Measurements from ENCODE around the gene APH1A. TPM values are rescaled to one million over a fixed set of nuclear protein-coding genes. Genes with fewer than 3 reads are reported as not detected.

The APH1A gene
- total RNA-seq, 6 experiments from 2014 or later: 61.2 to 92.0 (median 81.1) TPM

- no peaks in the 10 kb centered on the region for H3K27me3 ChIP-seq
- H3K4me1 ChIP-seq: peaks cover 0 to 41% (median 13%) of the 10 kb centered on the region in 4 donors
- peak overlapping the region in 2 of 3 donors; percentile 58 to 85 for H3K27ac ChIP-seq
- intact Hi-C loops (cut with DNase I): no loop called here
- no peaks in the 10 kb centered on the region for H3K9me3 ChIP-seq
- ATAC-seq (peak; percentile 3 to 47 (median 24)), DNase-seq (peak; percentile 40 to 74 (median 69))
- peak overlapping the region; percentile 35 to 62 (median 62) for H3K4me3 ChIP-seq
- H3K36me3 ChIP-seq: peaks cover 0 to 7% (median 0%) of the 10 kb centered on the region in 4 donors
- WGBS (ENCODE audit: insufficient coverage, low coverage, low lambda C conversion rate, missing lambda C conversion rate): 12% methylated on average over 20 of the region's 21 CpGs
- TF ChIP-seq CTCF (IDR thresholded peaks at IDR 0.05): no peak
- TF ChIP-seq POLR2A (IDR thresholded peaks at IDR 0.05): no peak
These were observed 13.7 kb upstream of the APH1A start for GRCh38 chr1:150282558-150282958.

- H3K27me3 ChIP-seq: no peaks in the 10 kb centered on the region
- H3K4me1 ChIP-seq: peaks cover 0 to 43% (median 13%) of the 10 kb centered on the region in 4 donors
- intact Hi-C loops (cut with DNase I): no loop called here
- H3K4me3 ChIP-seq: peak within 1 kb of the TSS; percentile 35 to 62 (median 62)
- ATAC-seq (peak; percentile 80 to 93 (median 84)), DNase-seq (peak; percentile 86 to 96 (median 95))
- TF ChIP-seq POLR2A (IDR thresholded peaks at IDR 0.05) (peak; percentile 49), CTCF (IDR thresholded peaks at IDR 0.05) (no peak)
- H3K36me3 ChIP-seq: peaks cover 0 to 5% (median 0%) of the 10 kb centered on the region in 4 donors
- H3K9me3 ChIP-seq: no peaks in the 10 kb centered on the region
- peak within 1 kb of the TSS; percentile 36 to 86 (median 85) for H3K27ac ChIP-seq
- WGBS (ENCODE audit: insufficient coverage, low coverage, low lambda C conversion rate, missing lambda C conversion rate): 2% methylated on average over 36 of the region's 46 CpGs
These were observed 13.1 kb upstream of the APH1A start, which contains the start of gene CIART for GRCh38 chr1:150281758-150282557. Gene CIART (plus strand): TSS chr1:150282554. CDS start chr1:150283268, 714 bp downstream.

GRCh38 chr1:150281221-150281757, 12.5 kb upstream of the APH1A start:
- under 1% methylated on average over 15 of the region's 15 CpGs for WGBS (ENCODE audit: insufficient coverage, low coverage, low lambda C conversion rate, missing lambda C conversion rate)
- H3K9me3 ChIP-seq: no peaks in the 10 kb centered on the region
- peak overlapping the region; percentile 35 to 62 (median 62) for H3K4me3 ChIP-seq

More at GRCh38 chr1:150281221-150281757, 12.5 kb upstream of the APH1A start:
- ATAC-seq: peak; percentile 65 to 70 (median 66)
- H3K4me1 ChIP-seq: peaks cover 0 to 43% (median 13%) of the 10 kb centered on the region in 4 donors
- peak overlapping the region; percentile 36 to 86 (median 85) for H3K27ac ChIP-seq
- peak; percentile 77 to 78 (median 77) for DNase-seq
- TF ChIP-seq CTCF (IDR thresholded peaks at IDR 0.05): peak; percentile 67 to 79 (median 74)
- no peak for TF ChIP-seq POLR2A (IDR thresholded peaks at IDR 0.05)
- no peaks in the 10 kb centered on the region for H3K36me3 ChIP-seq
- no peaks in the 10 kb centered on the region for H3K27me3 ChIP-seq
- intact Hi-C loops (cut with DNase I): no loop called here
